Epithelial cell of esophagus (primary cell): ENCODE measurements around the gene HOXA2.

ENCODE experiments used
- DNase-seq: peaks from one replicate; pipeline ENCODE4 v3.0.0; 2010; ENCODE audit warnings: low read depth
- H3K4me3 ChIP-seq: 2 replicates; pipeline ENCODE4 v1.5.1; 2011; ENCODE audit warnings: mild to moderate bottlenecking, low read length, control low read depth
- CTCF ChIP-seq: IDR thresholded peaks from 2 replicates; pipeline ENCODE4 v1.5.1; 2011; ENCODE audit warnings: low read depth, mild to moderate bottlenecking, low read length, control low read depth, inconsistent platforms; ENCODE audit not compliant: insufficient read depth; ENCODE audit errors: missing control alignments

HOXA2 gene

GRCh38 chr7:27094304-27095049 is 8.0 kb downstream of the HOXA2 start:
- TF ChIP-seq CTCF = no peak
- H3K4me3 ChIP-seq = peak overlapping the region; percentile 81
- no peak for DNase-seq

- no peak overlapping the region for H3K4me3 ChIP-seq
- TF ChIP-seq CTCF = no peak
- no peak for DNase-seq
Measured at GRCh38 chr7:27093184-27093895, 9.1 kb downstream of the HOXA2 start.

GRCh38 chr7:27092819-27093110 is 9.7 kb downstream of the HOXA2 start:
- H3K4me3 ChIP-seq = no peak overlapping the region
- no peak for TF ChIP-seq CTCF
- no peak for DNase-seq

- no peak for TF ChIP-seq CTCF
Measured at GRCh38 chr7:27091941-27092818, 10.3 kb downstream of the HOXA2 start.

GRCh38 chr7:27091105-27091504 is 11.4 kb downstream of the HOXA2 start:
- no peak for DNase-seq
- no peak overlapping the region for H3K4me3 ChIP-seq
- TF ChIP-seq CTCF = no peak

More at GRCh38 chr7:27091941-27092818, 10.3 kb downstream of the HOXA2 start:
- no peak overlapping the region for H3K4me3 ChIP-seq
- DNase-seq = no peak

- TF ChIP-seq CTCF = no peak
- no peak for DNase-seq
- no peak overlapping the region for H3K4me3 ChIP-seq
Measured at GRCh38 chr7:27088002-27088922, 14.2 kb downstream of the HOXA2 start.
